ENCODE data around the gene ZNF274.

- TF ChIP-seq ZHX1 (conservative IDR thresholded peaks at IDR 0.05; ENCODE audit: low read length), result no peak
- TF ChIP-seq SIX5 (IDR thresholded peaks at IDR 0.05; ENCODE audit: borderline replicate concordance in 1 of 2, insufficient read depth in 1 of 2, low read depth in 1 of 2, low read length in 2 of 2), result no peak
- TF ChIP-seq FOXO4 (CRISPR knock-in tag; IDR thresholded peaks at IDR 0.05), result no peak
- TF ChIP-seq, protein P1, sequence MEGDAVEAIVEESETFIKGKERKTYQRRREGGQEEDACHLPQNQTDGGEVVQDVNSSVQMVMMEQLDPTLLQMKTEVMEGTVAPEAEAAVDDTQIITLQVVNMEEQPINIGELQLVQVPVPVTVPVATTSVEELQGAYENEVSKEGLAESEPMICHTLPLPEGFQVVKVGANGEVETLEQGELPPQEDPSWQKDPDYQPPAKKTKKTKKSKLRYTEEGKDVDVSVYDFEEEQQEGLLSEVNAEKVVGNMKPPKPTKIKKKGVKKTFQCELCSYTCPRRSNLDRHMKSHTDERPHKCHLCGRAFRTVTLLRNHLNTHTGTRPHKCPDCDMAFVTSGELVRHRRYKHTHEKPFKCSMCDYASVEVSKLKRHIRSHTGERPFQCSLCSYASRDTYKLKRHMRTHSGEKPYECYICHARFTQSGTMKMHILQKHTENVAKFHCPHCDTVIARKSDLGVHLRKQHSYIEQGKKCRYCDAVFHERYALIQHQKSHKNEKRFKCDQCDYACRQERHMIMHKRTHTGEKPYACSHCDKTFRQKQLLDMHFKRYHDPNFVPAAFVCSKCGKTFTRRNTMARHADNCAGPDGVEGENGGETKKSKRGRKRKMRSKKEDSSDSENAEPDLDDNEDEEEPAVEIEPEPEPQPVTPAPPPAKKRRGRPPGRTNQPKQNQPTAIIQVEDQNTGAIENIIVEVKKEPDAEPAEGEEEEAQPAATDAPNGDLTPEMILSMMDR (IDR thresholded peaks at IDR 0.05 in 2 of 3, conservative IDR thresholded peaks at IDR 0.05 in 1 of 3; ENCODE audit: insufficient read depth in 2 of 3, low read depth in 1 of 3, low read length in 3 of 3), result no peak
- no peak for TF ChIP-seq ZNF311 (CRISPR knock-in tag; IDR thresholded peaks at IDR 0.05)
- no peak for TF ChIP-seq NR4A1 (CRISPR knock-in tag; IDR thresholded peaks at IDR 0.05)
- no peak for TF ChIP-seq NR4A1 (tag; IDR thresholded peaks at IDR 0.05)
- no peak for TF ChIP-seq PRDM10 (IDR thresholded peaks at IDR 0.05; ENCODE audit: partially characterized antibody)
- TF ChIP-seq GATAD2B (IDR thresholded peaks at IDR 0.05; ENCODE audit: borderline replicate concordance), result no peak
Observed at GRCh38 chr19:58166268-58166667, 16.6 kb upstream of the ZNF274 start.
